SU-DHL-6 (cell line): Measurements from ENCODE around the gene MEX3A.
"Not testable (repeated sequence)": the region's sequence is repeated elsewhere in the genome, so short reads cannot be mapped to it uniquely, and the experiment has no call there.

ENCODE experiments used
- H2AFZ ChIP-seq: fragments of 200-600 bp; sonication (generic); 2 replicates; pipeline ENCODE4 v1.6.1; 2014; ENCODE audit warnings: low read depth, mild to moderate bottlenecking, moderate library complexity, mixed read lengths, antibody characterized with exemption, low read length; ENCODE audit not compliant: severe bottlenecking
- H3F3A ChIP-seq: fragments of 200-600 bp; shearing (Covaris generic); 2 replicates; pipeline ENCODE4 v1.6.0; 2016; ENCODE audit warnings: antibody characterized with exemption, mild to moderate bottlenecking; ENCODE audit not compliant: insufficient read depth
- H3K27ac ChIP-seq: fragments of 200-600 bp; sonication (generic); 2 replicates; pipeline ENCODE4 v1.5.1; 2016; ENCODE audit warnings: low read depth, mild to moderate bottlenecking, low read length, moderate library complexity, mixed read lengths
- H3K27me3 ChIP-seq: fragments of 200-600 bp; sonication (generic), shearing (Covaris generic); 2 replicates; pipeline ENCODE4 v1.6.0; 2014; ENCODE audit warnings: mild to moderate bottlenecking, low read length
- H3K36me3 ChIP-seq: fragments of 200-600 bp; sonication (generic); 2 replicates; pipeline ENCODE4 v1.6.1; 2014; ENCODE audit warnings: mild to moderate bottlenecking, low read length, mixed read lengths
- H3K4me2 ChIP-seq: fragments of 300-600, 200-600 bp; shearing (Covaris generic), sonication (generic); 2 replicates; pipeline ENCODE4 v1.6.0; 2014; ENCODE audit warnings: low read length, low read depth, mild to moderate bottlenecking; ENCODE audit not compliant: poor library complexity, severe bottlenecking
- H3K4me3 ChIP-seq: fragments of 200-600 bp; sonication (generic); 2 replicates; pipeline ENCODE4 v1.5.1; 2014; ENCODE audit warnings: antibody characterized with exemption, low read length, mild to moderate bottlenecking, mixed read lengths; ENCODE audit not compliant: insufficient read depth, poor library complexity, severe bottlenecking
- H3K79me2 ChIP-seq: fragments of 200-600 bp; sonication (generic); 2 replicates; pipeline ENCODE4 v1.6.1; 2014; ENCODE audit warnings: mild to moderate bottlenecking, low read length, moderate library complexity; ENCODE audit not compliant: insufficient read depth
- H3K9ac ChIP-seq: fragments of 200-600 bp; sonication (generic); 2 replicates; pipeline ENCODE4 v1.7.0; 2014; ENCODE audit warnings: mild to moderate bottlenecking, low read length
- H3K9me2 ChIP-seq: fragments of 200-600 bp; sonication (generic); replicated peaks from 2 replicates; pipeline ENCODE4 v1.6.1; 2014; ENCODE audit warnings: low read length; ENCODE audit not compliant: insufficient read depth
- H3K9me3 ChIP-seq: fragments of 200-600 bp; sonication (generic); 2 replicates; pipeline ENCODE4 v1.6.1; 2014; ENCODE audit warnings: low read length, mixed read lengths; ENCODE audit not compliant: insufficient read depth
- H4K20me1 ChIP-seq: fragments of 200-600 bp; sonication (generic); 2 replicates; pipeline ENCODE4 v1.6.1; 2014; ENCODE audit warnings: low read depth, mild to moderate bottlenecking, antibody characterized with exemption, low read length, moderate library complexity, mixed read lengths
- CTCF ChIP-seq: fragments of 200-600 bp; sonication (generic); IDR thresholded peaks from one replicate; pipeline ENCODE4 v1.5.1; 2017; ENCODE audit warnings: antibody characterized with exemption, mild to moderate bottlenecking, low read length, moderate library complexity; ENCODE audit not compliant: insufficient read depth, poor library complexity, severe bottlenecking
- EZH2phosphoT487 ChIP-seq: fragments of 200-600 bp; sonication (generic), shearing (Covaris generic); conservative IDR thresholded peaks from 2 replicates; pipeline ENCODE4 v1.6.1; 2018; ENCODE audit warnings: mild to moderate bottlenecking, antibody characterized with exemption, low read length, moderate library complexity, mixed read lengths

The MEX3A gene

GRCh38 chr1:156072251-156072650 lies 10.0 kb downstream of the MEX3A start:
- Histone ChIP-seq H3K79me2 (no peaks in the 10 kb centered on the region), H3K9ac (no peak overlapping the region), H4K20me1 (no peaks in the 10 kb centered on the region), H3K9me3 (no peaks in the 10 kb centered on the region), H3K27me3 (no peaks in the 10 kb centered on the region), H3K4me3 (no peak overlapping the region), H2AFZ (no peak overlapping the region), H3F3A (no peaks in the 10 kb centered on the region), H3K4me2 (no peak overlapping the region), H3K27ac (no peak overlapping the region), H3K9me2 (no peaks in the 10 kb centered on the region), H3K36me3 (no peaks in the 10 kb centered on the region)
- no peak for TF ChIP-seq CTCF
- no peak for TF ChIP-seq EZH2phosphoT487

DNA sequence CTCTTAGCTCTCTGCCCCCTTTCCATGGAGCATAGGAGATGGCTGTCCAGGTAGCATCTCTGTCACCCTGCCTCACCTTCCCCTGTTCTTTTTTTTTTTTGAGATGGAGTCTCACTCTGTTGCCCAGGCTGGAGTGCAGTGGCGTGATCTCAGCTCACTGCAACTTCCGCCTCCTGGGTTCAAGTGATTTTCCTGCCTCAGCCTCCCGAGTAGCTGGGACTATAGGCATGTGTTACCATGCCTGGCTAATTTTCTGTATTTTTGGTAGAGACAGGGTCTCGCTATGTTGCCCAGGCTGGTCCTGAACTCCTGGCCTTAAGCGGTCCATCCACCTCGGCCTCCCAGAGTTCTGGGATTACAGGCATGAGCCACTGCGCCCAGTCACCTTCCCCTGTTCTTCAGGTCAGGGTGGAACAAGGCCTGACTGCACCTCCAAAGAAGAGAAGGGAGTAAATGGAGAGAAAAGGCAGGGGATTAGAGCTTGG lies 10.9 kb downstream of the MEX3A start:
- not testable (repeated sequence) for H3K4me3 ChIP-seq, H3K9ac ChIP-seq, H2AFZ ChIP-seq, H3K4me2 ChIP-seq, H3K36me3 ChIP-seq, H3K27ac ChIP-seq, H3K9me2 ChIP-seq, H3F3A ChIP-seq, H3K9me3 ChIP-seq, H3K79me2 ChIP-seq, H4K20me1 ChIP-seq, H3K27me3 ChIP-seq

DNA sequence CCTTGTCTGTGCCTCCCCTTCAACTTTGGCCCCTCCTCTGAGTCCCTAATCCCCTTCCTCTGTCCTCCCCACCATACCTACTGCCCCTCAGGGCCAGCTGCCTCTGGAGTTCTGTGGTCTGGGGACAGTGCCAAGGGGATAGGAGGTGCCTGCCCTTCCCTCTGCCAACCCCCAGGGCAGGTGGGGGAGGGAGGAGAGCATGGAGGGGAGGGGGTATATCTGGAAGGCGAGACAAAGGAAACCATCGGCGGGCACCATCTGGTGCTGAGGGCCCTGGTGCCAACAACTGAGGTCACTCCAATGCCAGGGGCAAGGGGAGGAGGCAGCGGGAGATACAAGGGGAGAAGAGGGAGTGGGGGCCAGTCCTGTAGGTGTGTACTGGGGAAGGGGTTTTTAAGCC lies 11.7 kb downstream of the MEX3A start:
- Histone ChIP-seq H3K4me3 (no peak overlapping the region), H3K4me2 (no peak overlapping the region), H3F3A (no peaks in the 10 kb centered on the region), H3K27me3 (no peaks in the 10 kb centered on the region), H3K9ac (no peak overlapping the region), H3K27ac (no peak overlapping the region), H2AFZ (no peak overlapping the region), H3K9me2 (no peaks in the 10 kb centered on the region), H3K9me3 (no peaks in the 10 kb centered on the region), H3K36me3 (no peaks in the 10 kb centered on the region), H4K20me1 (no peaks in the 10 kb centered on the region), H3K79me2 (no peaks in the 10 kb centered on the region)
- no peak for TF ChIP-seq EZH2phosphoT487
- no peak for TF ChIP-seq CTCF

- H3K9me2 ChIP-seq, result no peaks in the 10 kb centered on the region
- no peaks in the 10 kb centered on the region for H3K9me3 ChIP-seq
- no peaks in the 10 kb centered on the region for H3K27me3 ChIP-seq
- no peaks in the 10 kb centered on the region for H3F3A ChIP-seq
- H3K27ac ChIP-seq, result no peak overlapping the region
- no peaks in the 10 kb centered on the region for H4K20me1 ChIP-seq
- TF ChIP-seq CTCF (no peak), EZH2phosphoT487 (no peak)
- no peak overlapping the region for H3K4me2 ChIP-seq
- H3K9ac ChIP-seq, result no peak overlapping the region
- no peaks in the 10 kb centered on the region for H3K36me3 ChIP-seq
- H2AFZ ChIP-seq, result no peak overlapping the region
- no peaks in the 10 kb centered on the region for H3K79me2 ChIP-seq
- no peak overlapping the region for H3K4me3 ChIP-seq
Observed at GRCh38 chr1:156069490-156070455, 12.5 kb downstream of the MEX3A start.
